KMS-11 (cell line): ENCODE measurements around the gene LMTK3.

ENCODE experiments used
- H2AFZ ChIP-seq: fragments of 200-600 bp; sonication (generic); 2 replicates; pipeline ENCODE4 v1.6.1; 2016; ENCODE audit warnings: antibody characterized with exemption, mixed run types, low read depth
- H3K27ac ChIP-seq: fragments of 200-600 bp; sonication (generic); 2 replicates; pipeline ENCODE4 v1.6.1; 2016; ENCODE audit warnings: mild to moderate bottlenecking, mixed run types
- H3K27me3 ChIP-seq: fragments of 200-600 bp; sonication (generic); 2 replicates; pipeline ENCODE4 v1.6.1; 2017; ENCODE audit warnings: mild to moderate bottlenecking, low read depth, mixed run types, moderate library complexity; ENCODE audit not compliant: insufficient read depth
- H3K36me3 ChIP-seq: fragments of 200-600 bp; sonication (generic); 2 replicates; pipeline ENCODE4 v1.6.1; 2017; ENCODE audit warnings: mild to moderate bottlenecking, mixed run types; ENCODE audit not compliant: insufficient read depth
- H3K4me1 ChIP-seq: fragments of 200-600 bp; sonication (generic); 2 replicates; pipeline ENCODE4 v1.6.1; 2016; ENCODE audit warnings: mild to moderate bottlenecking, low read depth, mixed run types; ENCODE audit not compliant: poor library complexity, severe bottlenecking
- H3K4me2 ChIP-seq: fragments of 200-600 bp; sonication (generic); 2 replicates; pipeline ENCODE4 v1.7.0; 2016; ENCODE audit warnings: mild to moderate bottlenecking, mixed run types
- H3K4me3 ChIP-seq: fragments of 200-600 bp; sonication (generic); IDR thresholded peaks from 2 replicates; pipeline ENCODE4 v1.6.1; 2017; ENCODE audit warnings: low read depth, low read length, mixed read lengths; ENCODE audit not compliant: insufficient read depth
- H3K79me2 ChIP-seq: fragments of 200-600 bp; sonication (generic); 2 replicates; pipeline ENCODE4 v1.6.1; 2016; ENCODE audit warnings: low read depth, mixed run types; ENCODE audit not compliant: insufficient read depth
- H3K9ac ChIP-seq: fragments of 200-600 bp; sonication (generic); 2 replicates; pipeline ENCODE4 v1.6.1; 2016; ENCODE audit warnings: mild to moderate bottlenecking, mixed run types
- H4K20me1 ChIP-seq: fragments of 200-600 bp; sonication (generic); 2 replicates; pipeline ENCODE4 v1.6.1; 2016; ENCODE audit warnings: mild to moderate bottlenecking, mixed run types; ENCODE audit not compliant: insufficient read depth
- TF ChIP-seq, protein P1 (sequence below): fragments of 200-600 bp; sonication (generic); conservative IDR thresholded peaks from 2 replicates; pipeline ENCODE4 v1.6.1; 2017; ENCODE audit warnings: low read depth, mild to moderate bottlenecking, antibody characterized with exemption, low read length, moderate library complexity, mixed read lengths

Gene LMTK3

DNA sequence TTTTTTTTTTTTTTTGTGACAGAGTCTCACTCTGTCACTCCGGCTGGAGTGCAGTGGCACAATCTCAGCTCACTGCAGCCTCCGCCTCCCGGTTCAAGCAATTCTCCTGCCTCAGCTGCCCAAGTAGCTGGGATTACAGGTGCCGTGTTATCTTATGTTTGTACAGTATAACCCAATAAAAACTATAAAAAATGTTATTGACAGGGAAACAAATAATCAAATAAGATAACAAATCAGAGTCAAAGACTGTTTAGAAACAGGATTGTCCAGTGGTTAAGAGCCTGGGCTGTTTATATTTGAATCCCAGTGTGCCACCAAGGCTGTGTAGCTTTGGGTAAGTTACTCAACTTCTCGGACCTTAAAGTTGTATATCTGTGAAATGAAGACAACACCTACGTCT, 19.1 kb upstream of the LMTK3 start:
- H3K4me2 ChIP-seq, result no peak overlapping the region
- H3K4me1 ChIP-seq, result no peaks in the 10 kb centered on the region
- H3K9ac ChIP-seq, result no peak overlapping the region
- TF ChIP-seq, protein P1, sequence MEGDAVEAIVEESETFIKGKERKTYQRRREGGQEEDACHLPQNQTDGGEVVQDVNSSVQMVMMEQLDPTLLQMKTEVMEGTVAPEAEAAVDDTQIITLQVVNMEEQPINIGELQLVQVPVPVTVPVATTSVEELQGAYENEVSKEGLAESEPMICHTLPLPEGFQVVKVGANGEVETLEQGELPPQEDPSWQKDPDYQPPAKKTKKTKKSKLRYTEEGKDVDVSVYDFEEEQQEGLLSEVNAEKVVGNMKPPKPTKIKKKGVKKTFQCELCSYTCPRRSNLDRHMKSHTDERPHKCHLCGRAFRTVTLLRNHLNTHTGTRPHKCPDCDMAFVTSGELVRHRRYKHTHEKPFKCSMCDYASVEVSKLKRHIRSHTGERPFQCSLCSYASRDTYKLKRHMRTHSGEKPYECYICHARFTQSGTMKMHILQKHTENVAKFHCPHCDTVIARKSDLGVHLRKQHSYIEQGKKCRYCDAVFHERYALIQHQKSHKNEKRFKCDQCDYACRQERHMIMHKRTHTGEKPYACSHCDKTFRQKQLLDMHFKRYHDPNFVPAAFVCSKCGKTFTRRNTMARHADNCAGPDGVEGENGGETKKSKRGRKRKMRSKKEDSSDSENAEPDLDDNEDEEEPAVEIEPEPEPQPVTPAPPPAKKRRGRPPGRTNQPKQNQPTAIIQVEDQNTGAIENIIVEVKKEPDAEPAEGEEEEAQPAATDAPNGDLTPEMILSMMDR, result no peak
- H4K20me1 ChIP-seq, result no peaks in the 10 kb centered on the region
- no peaks in the 10 kb centered on the region for H3K79me2 ChIP-seq
- H3K27ac ChIP-seq, result no peak overlapping the region
- peaks cover 91% of the 10 kb centered on the region for H3K27me3 ChIP-seq
- H3K36me3 ChIP-seq, result no peaks in the 10 kb centered on the region
- no peak overlapping the region for H2AFZ ChIP-seq
- H3K4me3 ChIP-seq, result no peak overlapping the region

- Histone ChIP-seq H3K27me3 (peaks cover 90% of the 10 kb centered on the region), H3K4me3 (no peak overlapping the region), H3K4me1 (no peaks in the 10 kb centered on the region), H2AFZ (no peak overlapping the region), H3K27ac (no peak overlapping the region), H3K4me2 (no peak overlapping the region), H3K79me2 (no peaks in the 10 kb centered on the region), H3K36me3 (no peaks in the 10 kb centered on the region), H3K9ac (no peak overlapping the region), H4K20me1 (no peaks in the 10 kb centered on the region)
- TF ChIP-seq, protein P1, result no peak
Observed at GRCh38 chr19:48530066-48530720, 18.6 kb upstream of the LMTK3 start.

GRCh38 chr19:48529156-48529555, 17.5 kb upstream of the LMTK3 start:
- Histone ChIP-seq H3K4me1 (no peaks in the 10 kb centered on the region), H3K4me3 (no peak overlapping the region), H3K27ac (no peak overlapping the region), H3K79me2 (no peaks in the 10 kb centered on the region), H3K36me3 (no peaks in the 10 kb centered on the region), H3K4me2 (no peak overlapping the region), H3K27me3 (peaks cover 87% of the 10 kb centered on the region), H3K9ac (no peak overlapping the region), H2AFZ (no peak overlapping the region), H4K20me1 (no peaks in the 10 kb centered on the region)
- TF ChIP-seq, protein P1, result no peak

GRCh38 chr19:48524732-48525131, 13.1 kb upstream of the LMTK3 start:
- Histone ChIP-seq H3K4me1 (no peaks in the 10 kb centered on the region), H3K27ac (no peak overlapping the region), H3K79me2 (no peaks in the 10 kb centered on the region), H3K4me3 (no peak overlapping the region), H3K9ac (no peak overlapping the region), H2AFZ (no peak overlapping the region), H3K36me3 (no peaks in the 10 kb centered on the region), H3K4me2 (no peak overlapping the region), H4K20me1 (no peaks in the 10 kb centered on the region), H3K27me3 (peaks cover 79% of the 10 kb centered on the region)
- TF ChIP-seq, protein P1, result no peak
